Chondrocyte (in vitro differentiated cells): ENCODE measurements around the gene RCSD1. TPM values are rescaled to one million over a fixed set of nuclear protein-coding genes. Genes with fewer than 3 reads are reported as not detected.

Experiments used
- DNase-seq: peaks from one replicate; pipeline ENCODE4 v3.0.0; 2021; ENCODE audit warnings: mixed read lengths, low spot score
- H3K27ac Mint-ChIP-seq: one replicate; pipeline ENCODE4 v1.8.0; 2021; ENCODE audit warnings: mild to moderate bottlenecking, moderate library complexity, mixed read lengths; ENCODE audit not compliant: unreplicated experiment
- H3K27me3 Mint-ChIP-seq: 2 replicates; pipeline ENCODE4 v1.8.0; 2021; ENCODE audit warnings: low read depth, mixed read lengths
- H3K36me3 Mint-ChIP-seq: 2 replicates; pipeline ENCODE4 v1.8.0; 2021; ENCODE audit warnings: low read depth, mixed read lengths
- H3K4me1 Mint-ChIP-seq: 2 replicates; pipeline ENCODE4 v1.8.0; 2021; ENCODE audit warnings: low read depth, mild to moderate bottlenecking, mixed read lengths
- H3K4me3 Mint-ChIP-seq: one replicate; pipeline ENCODE4 v1.8.0; 2021; ENCODE audit warnings: mild to moderate bottlenecking, moderate library complexity, mixed read lengths; ENCODE audit not compliant: unreplicated experiment
- H3K9me3 Mint-ChIP-seq: 2 replicates; pipeline ENCODE4 v1.8.0; 2021; ENCODE audit warnings: low read depth, mixed read lengths
- total RNA-seq: library from RNA; stranded (reverse); gene quantifications from 3 replicates; pipeline ENCODE4 v1.2.1, GENCODE V29; 2021
- TF ChIP-seq, protein P1 (sequence below): fragments of 200-600 bp; sonication (generic); IDR thresholded peaks from 2 replicates; pipeline ENCODE4 v1.5.0; 2021; ENCODE audit warnings: antibody characterized with exemption, mild to moderate bottlenecking, moderate library complexity

RCSD1 gene
- total RNA-seq, 1 donor from 2014 or later, result 1.1 TPM

DNA sequence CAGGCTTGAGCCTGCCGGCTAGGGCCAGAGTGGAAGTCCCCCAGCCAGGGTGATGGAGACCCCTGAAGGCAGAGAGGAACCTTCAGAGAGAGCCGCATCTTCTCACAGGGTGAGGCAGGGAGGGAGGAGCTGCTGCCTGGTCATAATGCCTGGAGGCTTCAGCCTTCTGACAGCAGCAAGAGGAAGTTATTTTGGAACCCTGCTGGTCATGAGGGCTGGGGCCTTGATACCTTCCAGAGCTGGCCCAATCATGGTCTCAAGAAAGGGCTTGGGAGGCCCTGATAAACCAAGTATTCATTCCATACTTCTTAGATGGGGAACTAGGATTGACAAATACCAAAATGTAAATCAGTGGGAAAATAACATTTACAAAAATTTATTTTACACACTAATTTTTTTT lies 65.1 kb downstream of the RCSD1 start:
- Mint-ChIP-seq H3K9me3 (no peaks in the 10 kb centered on the region), H3K27ac (no peak overlapping the region), H3K4me3 (no peak overlapping the region), H3K4me1 (no peaks in the 10 kb centered on the region), H3K27me3 (no peaks in the 10 kb centered on the region), H3K36me3 (no peaks in the 10 kb centered on the region)
- no peak for DNase-seq
- TF ChIP-seq, protein P1, sequence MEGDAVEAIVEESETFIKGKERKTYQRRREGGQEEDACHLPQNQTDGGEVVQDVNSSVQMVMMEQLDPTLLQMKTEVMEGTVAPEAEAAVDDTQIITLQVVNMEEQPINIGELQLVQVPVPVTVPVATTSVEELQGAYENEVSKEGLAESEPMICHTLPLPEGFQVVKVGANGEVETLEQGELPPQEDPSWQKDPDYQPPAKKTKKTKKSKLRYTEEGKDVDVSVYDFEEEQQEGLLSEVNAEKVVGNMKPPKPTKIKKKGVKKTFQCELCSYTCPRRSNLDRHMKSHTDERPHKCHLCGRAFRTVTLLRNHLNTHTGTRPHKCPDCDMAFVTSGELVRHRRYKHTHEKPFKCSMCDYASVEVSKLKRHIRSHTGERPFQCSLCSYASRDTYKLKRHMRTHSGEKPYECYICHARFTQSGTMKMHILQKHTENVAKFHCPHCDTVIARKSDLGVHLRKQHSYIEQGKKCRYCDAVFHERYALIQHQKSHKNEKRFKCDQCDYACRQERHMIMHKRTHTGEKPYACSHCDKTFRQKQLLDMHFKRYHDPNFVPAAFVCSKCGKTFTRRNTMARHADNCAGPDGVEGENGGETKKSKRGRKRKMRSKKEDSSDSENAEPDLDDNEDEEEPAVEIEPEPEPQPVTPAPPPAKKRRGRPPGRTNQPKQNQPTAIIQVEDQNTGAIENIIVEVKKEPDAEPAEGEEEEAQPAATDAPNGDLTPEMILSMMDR, result no peak

DNA sequence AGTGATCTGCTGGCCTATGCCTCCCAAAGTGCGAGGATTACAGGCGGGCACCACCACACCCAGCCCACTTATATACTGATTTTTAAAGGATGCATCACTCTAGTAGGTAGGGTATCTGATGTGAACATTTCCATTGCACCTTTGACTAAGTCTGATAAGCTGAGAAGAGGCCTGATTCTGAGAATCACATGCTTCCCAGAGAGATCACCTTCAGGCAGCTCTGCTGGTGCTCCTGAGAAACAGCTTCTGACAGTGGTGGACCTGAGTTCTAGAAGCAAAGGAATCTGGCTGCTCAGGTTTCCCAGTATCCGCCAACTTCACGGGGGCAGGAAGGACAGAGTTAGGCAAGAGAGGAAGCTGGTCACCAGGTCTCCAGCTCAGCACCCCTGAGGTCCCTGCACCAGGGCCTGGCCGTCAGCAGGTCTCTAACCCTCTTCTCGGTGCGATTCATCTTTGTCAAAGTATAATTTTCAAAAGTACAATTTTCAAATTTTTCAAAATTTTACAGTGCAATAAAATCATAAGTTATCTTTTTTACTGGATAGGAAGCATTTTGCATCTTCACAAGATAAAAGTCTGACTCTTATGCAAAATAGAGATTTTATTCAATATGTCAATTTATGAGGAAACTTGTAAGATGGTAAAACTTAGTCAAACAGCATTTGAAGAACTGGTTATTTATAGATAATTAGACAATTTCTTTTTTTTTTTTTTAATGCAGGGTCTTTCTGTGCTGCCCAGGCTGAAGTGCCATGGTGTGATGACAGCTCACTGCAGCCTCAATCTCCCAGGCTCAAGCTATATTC lies 65.9 kb downstream of the RCSD1 start:
- no peaks in the 10 kb centered on the region for H3K36me3 Mint-ChIP-seq
- H3K27me3 Mint-ChIP-seq, result no peaks in the 10 kb centered on the region
- TF ChIP-seq, protein P1, result no peak
- no peak overlapping the region for H3K27ac Mint-ChIP-seq
- no peaks in the 10 kb centered on the region for H3K9me3 Mint-ChIP-seq
- H3K4me3 Mint-ChIP-seq, result no peak overlapping the region
- DNase-seq, result no peak
- peaks cover under 1% of the 10 kb centered on the region for H3K4me1 Mint-ChIP-seq

DNA sequence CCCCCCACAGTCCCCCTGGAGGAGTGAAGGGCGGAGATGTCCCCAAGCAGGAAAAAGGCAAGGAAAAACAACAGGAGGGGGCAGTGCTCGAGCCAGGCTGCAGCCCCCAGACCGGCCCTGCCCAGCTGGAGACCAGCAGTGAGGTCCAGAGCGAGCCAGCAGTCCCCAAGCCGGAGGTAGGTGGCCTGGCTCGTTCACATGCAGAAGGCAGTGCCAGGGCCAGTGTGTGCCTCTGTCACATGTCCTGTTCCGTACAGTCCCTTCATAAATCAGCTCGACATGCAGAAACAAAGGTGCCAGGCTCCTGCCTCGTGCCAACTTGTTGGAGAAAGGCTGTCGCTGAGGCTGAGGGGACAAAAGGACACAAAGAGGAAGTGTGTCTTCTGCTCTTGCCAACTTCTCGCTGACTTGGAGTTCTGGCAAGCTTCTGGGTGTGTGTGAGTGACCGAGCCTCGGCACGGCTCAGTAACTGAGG lies 67.7 kb downstream of the RCSD1 start:
- Mint-ChIP-seq H3K4me3 (no peak overlapping the region), H3K36me3 (no peaks in the 10 kb centered on the region), H3K27me3 (no peaks in the 10 kb centered on the region), H3K27ac (no peak overlapping the region), H3K9me3 (no peaks in the 10 kb centered on the region), H3K4me1 (peaks cover 4% of the 10 kb centered on the region)
- no peak for DNase-seq
- TF ChIP-seq, protein P1, result no peak

DNA sequence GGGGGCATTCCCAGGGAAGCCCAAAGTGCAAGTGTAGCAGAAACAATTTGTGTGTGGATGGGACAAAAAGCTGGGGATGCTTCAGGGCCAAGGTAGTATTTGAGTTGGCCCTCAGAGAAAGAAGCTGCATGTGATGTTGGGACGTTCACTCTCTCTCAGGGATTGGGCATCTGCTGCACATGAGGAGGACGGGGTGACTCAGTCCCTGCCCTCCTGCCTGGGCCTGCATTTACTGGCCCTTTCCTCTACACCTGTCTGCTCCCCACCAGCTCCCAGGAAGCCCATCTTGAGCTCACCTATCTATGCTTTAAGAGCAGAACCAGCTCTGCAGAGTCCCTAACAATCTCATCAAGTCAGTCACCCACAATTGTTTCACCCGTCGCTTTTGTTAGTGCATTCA lies 68.3 kb downstream of the RCSD1 start:
- TF ChIP-seq, protein P1, result no peak
- Mint-ChIP-seq H3K9me3 (no peaks in the 10 kb centered on the region), H3K27me3 (peaks cover 2% of the 10 kb centered on the region), H3K36me3 (no peaks in the 10 kb centered on the region), H3K27ac (no peak overlapping the region), H3K4me3 (no peak overlapping the region), H3K4me1 (peaks cover 4% of the 10 kb centered on the region)
- no peak for DNase-seq

DNA sequence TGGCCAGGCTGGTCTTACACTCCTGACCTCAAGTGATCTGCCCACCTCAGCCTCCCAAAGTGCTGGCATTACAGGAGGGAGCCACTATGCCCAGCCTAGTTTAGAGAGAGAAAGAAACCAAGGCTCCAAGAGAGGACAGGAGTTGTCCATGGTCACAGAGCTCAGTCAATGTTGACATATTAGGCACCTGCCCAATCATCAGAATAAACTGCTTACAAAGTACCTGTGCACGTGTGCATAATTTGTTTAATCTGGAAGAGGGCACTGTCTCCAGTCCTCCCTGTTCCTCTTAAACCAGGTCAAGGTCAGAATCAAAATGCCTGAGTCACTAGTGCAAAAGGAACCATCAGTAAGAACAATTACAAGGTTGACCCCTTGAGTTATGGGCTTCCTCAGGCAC lies 71.5 kb downstream of the RCSD1 start:
- Mint-ChIP-seq H3K9me3 (no peaks in the 10 kb centered on the region), H3K4me3 (no peak overlapping the region), H3K27me3 (peaks cover 2% of the 10 kb centered on the region), H3K36me3 (no peaks in the 10 kb centered on the region), H3K4me1 (peaks cover 19% of the 10 kb centered on the region), H3K27ac (no peak overlapping the region)
- TF ChIP-seq, protein P1, result no peak
- no peak for DNase-seq
